ENCODE measurements around the gene MAD1L1. TPM values are rescaled to one million over a fixed set of nuclear protein-coding genes. Genes with fewer than 3 reads are reported as not detected.

MAD1L1 gene
- total RNA-seq, 4 donors from 2014 or later = 8.0 to 52.7 (median 26.7) TPM

- intact Hi-C loops (cut with DNase I; ENCODE audit: low total_unique reads) = no loop called here
- no peaks in the 10 kb centered on the region for H3K36me3 ChIP-seq
- no peak overlapping the region for H3K27ac ChIP-seq
- 98% methylated on average over 15 of the region's 18 CpGs; no CpG with 5 or more reads in 1 of the 2 donors for WGBS, 2 donors (ENCODE audit: low coverage in 1 of 2)
- no peak for TF ChIP-seq EP300 (IDR thresholded peaks at IDR 0.05; ENCODE audit: low read depth)
- no peak for TF ChIP-seq POLR2A (IDR thresholded peaks at IDR 0.05)
- TF ChIP-seq CTCF (IDR thresholded peaks at IDR 0.05) = no peak
- TF ChIP-seq POLR2AphosphoS5 (IDR thresholded peaks at IDR 0.05) = no peak
- no peaks in the 10 kb centered on the region for H3K27me3 ChIP-seq
- DNase-seq = no peak
- H3K4me3 ChIP-seq = no peak overlapping the region
- H3K4me1 ChIP-seq = peaks cover 0 to 7% (median 0%) of the 10 kb centered on the region in 4 donors
- in situ Hi-C loops (cut with MboI; ENCODE audit: low pct_ligation_motif_present in 1 of 4, low pct_unique_long_range_greater_than_20kb in 1 of 4, low sequenced_read_pairs in 3 of 4) = no loop called here
- no peaks in the 10 kb centered on the region for H3K9me3 ChIP-seq
Observed at GRCh38 chr7:2015251-2015871, 217.4 kb downstream of the MAD1L1 start.

- Histone ChIP-seq H3K27ac (no peak overlapping the region), H3K27me3 (no peaks in the 10 kb centered on the region), H3K4me3 (no peak overlapping the region), H3K36me3 (no peaks in the 10 kb centered on the region), H3K9me3 (no peaks in the 10 kb centered on the region), H3K4me1 (peaks cover 0 to 3% (median 0%) of the 10 kb centered on the region in 4 donors)
- in situ Hi-C loops (cut with MboI; ENCODE audit: low pct_ligation_motif_present in 1 of 4, low pct_unique_long_range_greater_than_20kb in 1 of 4, low sequenced_read_pairs in 3 of 4) = no loop called here
- 95% methylated on average over 46 of the region's 47 CpGs; no CpG with 5 or more reads in 1 of the 2 donors for WGBS, 2 donors (ENCODE audit: low coverage in 1 of 2)
- TF ChIP-seq CTCF (IDR thresholded peaks at IDR 0.05) (no peak), POLR2A (IDR thresholded peaks at IDR 0.05) (no peak), EP300 (IDR thresholded peaks at IDR 0.05; ENCODE audit: low read depth) (no peak)
- intact Hi-C loops (cut with DNase I; ENCODE audit: low total_unique reads) = no loop called here
- DNase-seq = no peak
Observed at GRCh38 chr7:2014391-2015241, 218.1 kb downstream of the MAD1L1 start.

GRCh38 chr7:2013381-2014311 is 219.1 kb downstream of the MAD1L1 start:
- in situ Hi-C loops (cut with MboI; ENCODE audit: low pct_ligation_motif_present in 1 of 4, low pct_unique_long_range_greater_than_20kb in 1 of 4, low sequenced_read_pairs in 3 of 4) (no loop called here), intact Hi-C loops (cut with DNase I; ENCODE audit: low total_unique reads) (no loop called here)
- DNase-seq = no peak
- no peak overlapping the region for H3K4me3 ChIP-seq
- no peaks in the 10 kb centered on the region for H3K27me3 ChIP-seq
- no peak overlapping the region for H3K27ac ChIP-seq
- no peak for TF ChIP-seq CTCF (IDR thresholded peaks at IDR 0.05)
- TF ChIP-seq POLR2AphosphoS5 (IDR thresholded peaks at IDR 0.05) = no peak
- TF ChIP-seq POLR2A (IDR thresholded peaks at IDR 0.05) = no peak
- no peak for TF ChIP-seq EP300 (IDR thresholded peaks at IDR 0.05; ENCODE audit: low read depth)
- H3K36me3 ChIP-seq = no peaks in the 10 kb centered on the region
- 90 to 100% methylated on average over 1 to 28 of the region's 34 CpGs for WGBS, 2 donors (ENCODE audit: low coverage in 1 of 2)
- H3K4me1 ChIP-seq = no peaks in the 10 kb centered on the region
- H3K9me3 ChIP-seq = no peaks in the 10 kb centered on the region

GRCh38 chr7:2012981-2013380 is 219.8 kb downstream of the MAD1L1 start:
- no peaks in the 10 kb centered on the region for H3K36me3 ChIP-seq
- no peaks in the 10 kb centered on the region for H3K9me3 ChIP-seq
- intact Hi-C loops (cut with DNase I; ENCODE audit: low total_unique reads) = no loop called here
- H3K27ac ChIP-seq = no peak overlapping the region
- in situ Hi-C loops (cut with MboI; ENCODE audit: low pct_ligation_motif_present in 1 of 4, low pct_unique_long_range_greater_than_20kb in 1 of 4, low sequenced_read_pairs in 3 of 4) = no loop called here
- no peak for DNase-seq
- H3K4me1 ChIP-seq = no peaks in the 10 kb centered on the region
- H3K27me3 ChIP-seq = no peaks in the 10 kb centered on the region
- TF ChIP-seq EP300 (IDR thresholded peaks at IDR 0.05; ENCODE audit: low read depth) = no peak
- no peak for TF ChIP-seq POLR2AphosphoS5 (IDR thresholded peaks at IDR 0.05)
- no peak for TF ChIP-seq CTCF (IDR thresholded peaks at IDR 0.05)
- TF ChIP-seq POLR2A (IDR thresholded peaks at IDR 0.05) = no peak
- 78% methylated on average over 8 of the region's 8 CpGs; no CpG with 5 or more reads in 1 of the 2 donors for WGBS, 2 donors (ENCODE audit: low coverage in 1 of 2)
- H3K4me3 ChIP-seq = no peak overlapping the region
